NT2/D1 (cell line): Measurements from ENCODE around the gene TMEM164.

Experiments used
- DNase-seq: peaks from one replicate; pipeline ENCODE4 v3.0.0-alpha.2; 2011; ENCODE audit warnings: low read depth, low spot score
- H3K27me3 ChIP-seq: 2 replicates; pipeline ENCODE4 v1.6.0; 2011; ENCODE audit warnings: mild to moderate bottlenecking; ENCODE audit not compliant: insufficient read length, insufficient read depth
- H3K36me3 ChIP-seq: 2 replicates; pipeline ENCODE4 v1.6.1; 2011; ENCODE audit warnings: mild to moderate bottlenecking, low read length, mixed read lengths; ENCODE audit not compliant: insufficient read depth, insufficient read length
- H3K4me1 ChIP-seq: 2 replicates; pipeline ENCODE4 v1.5.1; 2011; ENCODE audit not compliant: insufficient read depth, insufficient read length
- H3K4me3 ChIP-seq: 2 replicates; pipeline ENCODE4 v1.5.1; 2011; ENCODE audit warnings: low read depth; ENCODE audit not compliant: insufficient read length
- H3K9ac ChIP-seq: 2 replicates; pipeline ENCODE4 v1.6.0; 2011; ENCODE audit warnings: low read depth; ENCODE audit not compliant: insufficient read length
- H3K9me3 ChIP-seq: 2 replicates; pipeline ENCODE4 v1.5.1; 2011; ENCODE audit warnings: mild to moderate bottlenecking, low read length; ENCODE audit not compliant: insufficient read depth
- SUZ12 ChIP-seq: IDR thresholded peaks from 2 replicates; pipeline ENCODE4 v1.6.1; 2011; ENCODE audit not compliant: insufficient read length, insufficient read depth; ENCODE audit errors: extremely low read depth
- YY1 ChIP-seq: IDR thresholded peaks from 2 replicates; pipeline ENCODE4 v1.6.1; 2011; ENCODE audit not compliant: insufficient read length, insufficient read depth
- ZNF274 ChIP-seq: IDR thresholded peaks from 2 replicates; pipeline ENCODE4 v1.6.1; 2011; ENCODE audit warnings: mild to moderate bottlenecking, low read depth, low read length

Gene TMEM164

GRCh38 chrX:110000000-110000399 lies 2.9 kb upstream of the TMEM164 start:
- Histone ChIP-seq H3K4me3 (no peak overlapping the region), H3K9ac (no peak overlapping the region), H3K27me3 (no peaks in the 10 kb centered on the region), H3K4me1 (peaks cover 4% of the 10 kb centered on the region), H3K36me3 (no peaks in the 10 kb centered on the region), H3K9me3 (no peaks in the 10 kb centered on the region)
- DNase-seq, result no peak
- TF ChIP-seq YY1 (no peak), SUZ12 (no peak), ZNF274 (no peak)

- no peak for DNase-seq
- Histone ChIP-seq H3K9ac (no peak overlapping the region), H3K27me3 (no peaks in the 10 kb centered on the region), H3K36me3 (peaks cover 7% of the 10 kb centered on the region), H3K4me1 (peaks cover 4% of the 10 kb centered on the region), H3K9me3 (no peaks in the 10 kb centered on the region), H3K4me3 (no peak overlapping the region)
- TF ChIP-seq SUZ12 (no peak), ZNF274 (no peak), YY1 (no peak)
Measured at GRCh38 chrX:110000847-110001713, 1.8 kb upstream of the TMEM164 start.

- peak overlapping the region; percentile 59 for H3K4me3 ChIP-seq
Measured at GRCh38 chrX:110001740-110002299, 1.1 kb upstream of the TMEM164 start.

GRCh38 chrX:110003167-110004156 lies 548 bp downstream of the TMEM164 start:
- Histone ChIP-seq H3K36me3 (peaks cover 7% of the 10 kb centered on the region), H3K4me3 (peak overlapping the region; percentile 78), H3K4me1 (peaks cover 4% of the 10 kb centered on the region), H3K9me3 (no peaks in the 10 kb centered on the region), H3K9ac (peak overlapping the region; percentile 85), H3K27me3 (no peaks in the 10 kb centered on the region)
- TF ChIP-seq YY1, result no peak
- TF ChIP-seq SUZ12, result no peak
- no peak for DNase-seq

More at GRCh38 chrX:110001740-110002299, 1.1 kb upstream of the TMEM164 start:
- no peak for DNase-seq
- peak overlapping the region; percentile 81 for H3K9ac ChIP-seq
- H3K9me3 ChIP-seq, result no peaks in the 10 kb centered on the region
- TF ChIP-seq ZNF274 (no peak), YY1 (no peak), SUZ12 (no peak)
- H3K4me1 ChIP-seq, result peaks cover 4% of the 10 kb centered on the region
- H3K36me3 ChIP-seq, result peaks cover 7% of the 10 kb centered on the region
- H3K27me3 ChIP-seq, result no peaks in the 10 kb centered on the region

- TF ChIP-seq ZNF274 (no peak), YY1 (no peak)
- H3K36me3 ChIP-seq, result peaks cover 7% of the 10 kb centered on the region
- no peaks in the 10 kb centered on the region for H3K27me3 ChIP-seq
- H3K9ac ChIP-seq, result peak overlapping the region; percentile 85
- no peaks in the 10 kb centered on the region for H3K9me3 ChIP-seq
- peaks cover 4% of the 10 kb centered on the region for H3K4me1 ChIP-seq
- no peak overlapping the region for H3K4me3 ChIP-seq
- no peak for DNase-seq
Measured at GRCh38 chrX:110004215-110004614, 1.3 kb downstream of the TMEM164 start.

GRCh38 chrX:110004731-110005369 lies 1.9 kb downstream of the TMEM164 start:
- peaks cover 4% of the 10 kb centered on the region for H3K4me1 ChIP-seq
- TF ChIP-seq SUZ12 (no peak), ZNF274 (no peak), YY1 (no peak)
- no peak overlapping the region for H3K4me3 ChIP-seq
- H3K9ac ChIP-seq, result no peak overlapping the region
- no peaks in the 10 kb centered on the region for H3K27me3 ChIP-seq
- no peak for DNase-seq
- H3K9me3 ChIP-seq, result no peaks in the 10 kb centered on the region
- peaks cover 8% of the 10 kb centered on the region for H3K36me3 ChIP-seq
